Bronchial epithelial cell (primary cell): Measurements from ENCODE around the gene FAM114A2. TPM values are rescaled to one million over a fixed set of nuclear protein-coding genes. Genes with fewer than 3 reads are reported as not detected.

ENCODE experiments used
- DNase-seq: peaks from one replicate; pipeline ENCODE4 v3.0.0-alpha.2; 2010; ENCODE audit warnings: low read depth
- FAIRE-seq: peaks from 2 replicates; lab custom pipeline; 2011; peaks lifted over from hg19 to GRCh38; lab: Jason Lieb, UNC
- H3K27me3 ChIP-seq: 2 replicates; pipeline ENCODE4 v1.5.1; 2011; ENCODE audit warnings: low read length; ENCODE audit not compliant: control insufficient read depth, insufficient read depth
- H3K36me3 ChIP-seq: 2 replicates; pipeline ENCODE4 v1.5.1; 2011; ENCODE audit warnings: low read length; ENCODE audit not compliant: control insufficient read depth, insufficient read depth
- H3K4me3 ChIP-seq: 2 replicates; pipeline ENCODE4 v1.5.1; 2011; ENCODE audit warnings: mild to moderate bottlenecking, low read depth, low read length, control low read depth
- total RNA-seq: library from RNA; depleted of rRNA; stranded (reverse); fragments of >200 nt; gene quantifications from 2 replicates; pipeline ENCODE4 v1.2.1, GENCODE V29; 2014
- TF ChIP-seq, protein P1 (sequence below): IDR thresholded peaks from 2 replicates; pipeline ENCODE4 v1.5.1; 2011; ENCODE audit warnings: mild to moderate bottlenecking, moderate library complexity, low read length, control low read depth, inconsistent platforms; ENCODE audit not compliant: insufficient read depth, severe bottlenecking

Gene FAM114A2
- total RNA-seq, 1 donor from 2014 or later: 19.7 TPM

- TF ChIP-seq, protein P1, sequence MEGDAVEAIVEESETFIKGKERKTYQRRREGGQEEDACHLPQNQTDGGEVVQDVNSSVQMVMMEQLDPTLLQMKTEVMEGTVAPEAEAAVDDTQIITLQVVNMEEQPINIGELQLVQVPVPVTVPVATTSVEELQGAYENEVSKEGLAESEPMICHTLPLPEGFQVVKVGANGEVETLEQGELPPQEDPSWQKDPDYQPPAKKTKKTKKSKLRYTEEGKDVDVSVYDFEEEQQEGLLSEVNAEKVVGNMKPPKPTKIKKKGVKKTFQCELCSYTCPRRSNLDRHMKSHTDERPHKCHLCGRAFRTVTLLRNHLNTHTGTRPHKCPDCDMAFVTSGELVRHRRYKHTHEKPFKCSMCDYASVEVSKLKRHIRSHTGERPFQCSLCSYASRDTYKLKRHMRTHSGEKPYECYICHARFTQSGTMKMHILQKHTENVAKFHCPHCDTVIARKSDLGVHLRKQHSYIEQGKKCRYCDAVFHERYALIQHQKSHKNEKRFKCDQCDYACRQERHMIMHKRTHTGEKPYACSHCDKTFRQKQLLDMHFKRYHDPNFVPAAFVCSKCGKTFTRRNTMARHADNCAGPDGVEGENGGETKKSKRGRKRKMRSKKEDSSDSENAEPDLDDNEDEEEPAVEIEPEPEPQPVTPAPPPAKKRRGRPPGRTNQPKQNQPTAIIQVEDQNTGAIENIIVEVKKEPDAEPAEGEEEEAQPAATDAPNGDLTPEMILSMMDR: no peak
- Histone ChIP-seq H3K36me3 (peaks cover 3% of the 10 kb centered on the region), H3K27me3 (no peaks in the 10 kb centered on the region), H3K4me3 (no peak overlapping the region)
- DNase-seq (no peak), FAIRE-seq (no peak)
Observed at GRCh38 chr5:154047324-154047723, 8.6 kb upstream of the FAM114A2 start.

DNA sequence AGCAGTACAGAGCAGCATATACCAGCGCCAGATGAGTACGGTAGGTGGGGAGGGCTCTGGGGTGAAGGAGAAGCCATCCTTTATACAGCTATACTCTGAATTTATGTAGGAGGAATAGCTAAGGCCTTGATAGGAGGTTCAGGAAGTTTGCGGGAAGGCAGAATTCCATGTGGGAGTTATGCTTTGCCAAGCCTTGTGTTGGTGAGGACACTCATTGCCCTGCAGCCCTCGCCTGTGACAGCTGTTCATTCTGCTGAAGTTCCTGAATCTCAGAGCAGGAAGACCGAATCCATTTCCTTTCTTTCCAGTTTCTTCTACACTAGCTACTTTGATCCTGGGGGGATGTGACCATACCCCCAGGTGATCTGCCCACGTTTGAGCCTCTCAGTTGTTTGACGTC lies 7.8 kb upstream of the FAM114A2 start:
- DNase-seq (no peak), FAIRE-seq (peak; percentile 83)
- TF ChIP-seq, protein P1: no peak
- Histone ChIP-seq H3K4me3 (no peak overlapping the region), H3K36me3 (peaks cover 3% of the 10 kb centered on the region), H3K27me3 (no peaks in the 10 kb centered on the region)

DNA sequence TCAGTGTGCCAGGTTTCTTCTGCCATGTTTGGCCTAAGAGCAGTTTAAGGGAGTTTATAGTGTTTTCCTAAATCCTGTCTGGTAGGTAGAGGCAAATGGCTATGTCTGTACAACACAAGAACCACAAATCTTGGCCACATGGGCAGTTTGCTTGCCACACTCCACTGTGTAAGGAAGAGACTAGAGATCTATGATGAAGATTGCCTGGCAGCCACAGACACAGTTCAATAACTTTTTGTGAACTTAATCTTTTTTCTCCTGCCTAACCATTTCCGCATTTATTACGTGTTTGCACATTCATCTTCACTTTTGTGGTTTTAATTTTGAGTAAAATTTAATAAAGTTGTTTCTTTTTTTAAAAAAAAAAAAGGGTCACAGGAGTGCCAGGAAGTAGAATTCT lies 5.9 kb upstream of the FAM114A2 start:
- Histone ChIP-seq H3K27me3 (no peaks in the 10 kb centered on the region), H3K36me3 (peaks cover 3% of the 10 kb centered on the region), H3K4me3 (no peak overlapping the region)
- DNase-seq: no peak
- no peak for FAIRE-seq
- TF ChIP-seq, protein P1: no peak

GRCh38 chr5:154044099-154044498 lies 5.4 kb upstream of the FAM114A2 start:
- Histone ChIP-seq H3K27me3 (no peaks in the 10 kb centered on the region), H3K36me3 (peaks cover 2% of the 10 kb centered on the region), H3K4me3 (no peak overlapping the region)
- FAIRE-seq (no peak), DNase-seq (no peak)
- TF ChIP-seq, protein P1: no peak

DNA sequence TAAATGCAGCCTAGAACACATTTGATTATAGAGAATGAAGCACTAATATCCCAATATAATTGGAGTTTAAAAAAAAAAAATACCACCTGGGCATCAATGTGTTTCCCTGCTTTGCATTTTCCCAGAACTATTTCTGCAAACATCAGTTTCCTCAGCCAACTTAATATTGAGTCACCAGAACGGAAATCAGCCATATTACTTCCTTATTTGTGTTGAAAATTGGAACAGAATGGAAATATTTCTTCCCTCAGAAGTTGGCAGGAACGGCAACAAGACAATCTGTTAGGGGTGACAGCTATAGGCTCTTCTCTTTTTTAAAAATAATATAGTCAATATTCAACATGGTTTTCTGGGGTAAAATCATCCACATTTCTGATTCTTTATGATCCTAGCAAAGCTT lies 4.1 kb upstream of the FAM114A2 start:
- TF ChIP-seq, protein P1: no peak
- no peaks in the 10 kb centered on the region for H3K27me3 ChIP-seq
- H3K36me3 ChIP-seq: peaks cover 2% of the 10 kb centered on the region
- no peak overlapping the region for H3K4me3 ChIP-seq
- FAIRE-seq (no peak), DNase-seq (no peak)

DNA sequence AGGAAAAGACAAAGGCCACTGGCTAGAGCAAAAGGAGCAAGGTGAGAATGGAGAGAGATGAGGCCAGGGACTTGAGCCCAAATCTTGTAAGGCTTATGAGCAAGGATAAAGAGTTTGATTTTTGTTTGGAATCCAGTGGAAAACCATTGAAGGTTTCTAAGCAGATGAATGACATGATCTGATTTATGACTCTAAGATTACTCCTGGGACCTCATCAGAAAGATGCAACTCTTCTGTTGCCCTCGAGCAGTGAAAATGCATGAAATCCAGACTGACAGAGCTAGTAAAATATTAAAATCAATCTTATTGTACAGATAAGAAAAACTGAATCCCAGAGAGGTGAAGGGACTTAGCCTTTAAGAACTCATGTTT lies 734 bp upstream of the FAM114A2 start:
- FAIRE-seq: no peak
- no peaks in the 10 kb centered on the region for H3K36me3 ChIP-seq
- no peaks in the 10 kb centered on the region for H3K27me3 ChIP-seq
- DNase-seq: no peak
- H3K4me3 ChIP-seq: peak overlapping the region; percentile 84
- TF ChIP-seq, protein P1: no peak
